GM10847 (cell line): ENCODE data around the gene MLN.

Experiments used
- POLR2A ChIP-seq: IDR thresholded peaks from 2 replicates; pipeline ENCODE4 v1.6.1; 2011; ENCODE audit not compliant: insufficient read length; ENCODE audit errors: extremely low read depth

Gene MLN

DNA sequence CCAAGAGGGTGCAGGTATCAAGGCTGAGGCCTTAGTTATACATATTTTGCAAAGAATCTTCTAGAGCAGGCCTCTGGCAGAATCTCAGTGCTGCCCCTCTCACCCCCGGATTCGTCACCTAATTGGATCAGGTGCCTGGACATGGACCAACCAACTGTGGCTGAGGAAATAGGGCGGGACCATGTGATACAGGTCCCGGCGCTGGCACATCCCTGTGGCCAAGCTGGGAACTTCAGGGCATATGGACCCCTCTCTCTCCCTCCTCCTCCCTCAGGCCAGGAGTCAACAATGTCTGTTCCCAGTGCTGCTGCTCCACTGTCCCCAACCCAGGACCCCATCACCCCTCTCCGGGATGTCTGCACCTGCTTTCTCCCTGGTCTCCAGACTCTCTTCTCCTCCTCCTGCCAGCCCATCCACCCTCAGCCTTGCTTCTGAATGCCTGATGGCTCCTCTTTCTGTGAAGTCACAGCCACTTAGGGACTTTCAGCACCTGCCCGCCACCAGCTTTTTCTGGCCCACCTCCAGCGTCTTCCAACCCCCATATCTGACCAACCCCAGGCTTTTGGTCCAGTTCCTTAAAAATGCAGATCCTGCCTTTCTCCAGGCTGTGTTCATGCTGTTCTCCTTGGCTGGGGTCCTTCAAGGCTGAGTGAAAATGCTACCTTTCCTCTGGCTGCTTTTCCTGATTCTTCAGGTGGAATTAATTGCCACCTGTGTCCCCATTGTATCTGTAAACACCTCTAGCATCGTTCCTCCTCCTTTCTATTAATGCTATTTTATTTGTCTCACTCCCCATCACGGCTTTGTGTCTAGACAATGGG, 19.0 kb upstream of the MLN start:
- TF ChIP-seq POLR2A = no peak

DNA sequence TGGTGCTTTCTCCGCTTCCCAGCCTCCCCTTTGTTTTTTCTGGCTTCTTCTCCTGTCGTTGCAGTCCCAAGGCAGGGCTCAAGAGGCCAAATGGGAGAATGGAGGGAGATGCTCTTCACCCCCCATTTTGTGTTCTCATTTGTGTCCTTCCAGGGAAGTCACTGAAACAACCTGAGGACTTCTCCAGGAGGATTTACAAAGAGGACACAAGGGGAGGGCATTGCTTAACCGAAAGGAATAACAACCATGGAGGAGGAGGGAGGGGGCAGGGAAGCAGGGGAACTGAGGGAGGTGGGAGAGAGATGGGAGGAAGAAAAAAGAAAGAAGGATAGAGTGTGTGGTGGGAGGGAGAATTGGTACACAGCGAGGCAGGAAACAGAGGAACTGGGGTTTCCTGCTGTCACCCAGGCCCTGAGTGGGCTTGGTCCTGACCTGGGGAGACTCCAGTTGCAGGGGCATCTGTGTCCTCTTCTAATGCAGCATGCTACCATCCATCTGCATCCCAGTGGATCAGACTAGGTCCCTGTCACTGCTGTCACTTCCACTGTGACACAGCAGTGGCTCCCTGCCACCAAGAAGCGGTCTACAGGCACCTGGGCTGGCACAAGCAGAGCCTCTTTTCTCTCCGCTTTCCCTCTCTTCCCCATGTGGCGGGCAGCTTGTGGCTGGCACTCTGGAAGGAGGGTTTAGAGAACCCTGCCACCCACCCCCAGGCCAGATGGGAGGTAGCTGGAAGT, 17.1 kb upstream of the MLN start:
- TF ChIP-seq POLR2A = no peak

DNA sequence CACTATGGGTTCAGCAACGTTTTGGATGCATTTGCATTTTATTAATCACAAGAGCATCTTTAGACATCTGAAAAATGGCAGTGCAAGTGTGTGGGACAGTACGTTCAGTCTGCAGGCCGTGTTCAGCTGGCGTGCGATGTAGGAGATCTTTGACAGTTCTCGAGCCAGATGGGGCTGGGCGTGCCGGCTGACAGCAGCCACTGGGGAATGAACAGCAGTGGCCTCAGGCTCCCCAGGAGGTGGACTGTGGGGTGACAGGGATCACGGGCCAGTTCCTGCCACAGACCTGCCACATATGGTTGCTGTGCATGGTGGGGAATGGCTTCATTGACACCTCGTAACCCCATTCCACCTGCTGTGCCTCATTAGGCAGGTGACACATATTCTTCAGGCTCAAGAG, 16.4 kb upstream of the MLN start:
- no peak for TF ChIP-seq POLR2A

DNA sequence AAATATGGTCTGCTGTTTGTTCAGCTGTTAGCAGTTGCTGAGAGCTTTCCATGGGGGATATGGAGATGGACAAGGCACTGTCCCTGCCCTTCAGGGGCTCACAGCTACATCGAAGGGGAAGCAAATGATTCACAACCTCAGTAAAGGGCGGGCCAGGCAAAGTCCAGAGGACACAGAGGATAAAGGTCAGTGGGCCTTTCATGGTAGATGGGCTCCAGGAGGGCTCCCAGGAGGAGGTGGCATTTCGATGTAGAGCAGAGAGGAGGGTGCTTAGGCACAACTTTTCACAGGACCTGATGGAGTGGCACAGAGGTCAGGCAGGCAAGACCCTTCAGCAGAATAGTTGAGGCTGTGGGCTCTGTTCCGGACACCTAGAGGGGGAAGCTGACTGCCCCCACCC, 15.2 kb upstream of the MLN start:
- TF ChIP-seq POLR2A = no peak

DNA sequence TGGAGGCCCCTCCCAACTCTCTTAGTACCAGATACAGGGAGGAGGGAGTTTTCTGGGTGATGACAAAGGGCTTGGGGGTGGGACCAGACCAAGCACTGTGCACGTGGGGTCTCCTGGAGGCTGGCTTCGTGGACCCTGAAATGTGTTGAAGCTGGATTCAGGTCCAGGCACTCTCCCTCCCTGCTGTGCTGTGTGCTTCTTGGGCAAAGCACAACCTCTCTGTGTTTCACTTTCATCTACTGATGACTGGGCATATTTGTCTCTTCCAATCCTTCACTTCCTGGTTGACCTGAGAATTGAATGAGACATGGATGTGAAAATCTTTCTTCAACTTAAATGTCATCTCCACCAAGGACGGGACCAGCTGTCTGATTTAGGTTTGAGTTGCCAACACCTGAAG, 14.5 kb upstream of the MLN start:
- TF ChIP-seq POLR2A = no peak

DNA sequence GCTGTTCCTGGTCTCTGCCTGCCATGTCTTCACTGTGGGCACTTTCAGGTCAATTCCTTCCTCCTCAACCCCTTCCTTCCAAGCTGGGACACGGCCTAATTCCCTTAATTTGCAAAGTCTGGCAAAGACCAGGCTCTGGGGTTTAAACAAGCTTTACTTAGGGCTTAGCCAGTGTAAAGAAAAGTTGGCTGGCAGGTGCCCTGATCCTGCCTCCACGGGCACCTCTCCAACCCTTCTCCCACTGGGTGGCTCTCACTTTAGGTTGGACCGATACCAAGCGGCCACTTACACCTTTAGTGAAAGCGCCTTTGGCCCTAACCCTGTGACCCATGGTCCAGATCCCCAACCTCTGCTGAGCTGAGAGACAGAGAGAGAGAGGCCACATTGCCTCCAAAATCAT, 13.7 kb upstream of the MLN start:
- no peak for TF ChIP-seq POLR2A

DNA sequence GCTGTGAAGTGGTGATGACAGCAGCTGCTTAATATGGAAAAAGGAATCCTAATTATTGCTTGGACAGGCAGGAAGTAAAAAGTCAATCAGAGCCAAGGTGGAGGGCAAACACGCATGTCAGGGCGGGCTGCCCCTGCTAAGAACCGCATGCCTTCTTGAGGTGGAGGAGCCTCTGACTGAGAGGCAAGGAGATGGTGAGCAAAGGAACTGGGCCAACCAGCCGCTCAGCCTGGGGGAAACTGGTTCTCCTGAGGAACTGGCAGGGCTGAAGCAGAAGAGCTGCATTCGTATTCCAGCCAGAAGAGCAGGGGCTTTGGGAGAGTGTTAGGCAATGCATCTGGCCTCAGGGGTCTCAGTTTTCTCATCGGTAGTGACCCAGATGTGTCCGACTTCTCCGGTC, 13.1 kb upstream of the MLN start:
- TF ChIP-seq POLR2A = no peak

DNA sequence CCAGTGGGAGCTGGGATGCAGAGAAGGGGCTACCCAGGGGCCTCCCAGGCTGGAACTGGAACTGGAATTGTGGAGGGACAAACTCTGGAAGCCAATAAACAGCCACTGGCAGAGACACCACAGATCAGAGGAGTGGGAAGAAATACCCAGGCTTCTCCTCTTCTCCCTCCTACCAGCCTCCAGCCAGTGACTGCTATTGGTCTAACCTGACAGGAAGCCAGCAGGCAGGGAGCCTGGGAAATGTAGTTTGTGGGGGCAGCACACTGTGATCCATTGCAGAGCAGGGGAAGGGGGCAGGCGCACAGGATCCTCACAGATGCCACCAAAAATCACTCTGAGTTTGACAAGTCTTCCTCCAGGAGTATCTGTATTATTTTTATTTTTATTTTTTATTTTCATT, 12.1 kb upstream of the MLN start:
- no peak for TF ChIP-seq POLR2A

DNA sequence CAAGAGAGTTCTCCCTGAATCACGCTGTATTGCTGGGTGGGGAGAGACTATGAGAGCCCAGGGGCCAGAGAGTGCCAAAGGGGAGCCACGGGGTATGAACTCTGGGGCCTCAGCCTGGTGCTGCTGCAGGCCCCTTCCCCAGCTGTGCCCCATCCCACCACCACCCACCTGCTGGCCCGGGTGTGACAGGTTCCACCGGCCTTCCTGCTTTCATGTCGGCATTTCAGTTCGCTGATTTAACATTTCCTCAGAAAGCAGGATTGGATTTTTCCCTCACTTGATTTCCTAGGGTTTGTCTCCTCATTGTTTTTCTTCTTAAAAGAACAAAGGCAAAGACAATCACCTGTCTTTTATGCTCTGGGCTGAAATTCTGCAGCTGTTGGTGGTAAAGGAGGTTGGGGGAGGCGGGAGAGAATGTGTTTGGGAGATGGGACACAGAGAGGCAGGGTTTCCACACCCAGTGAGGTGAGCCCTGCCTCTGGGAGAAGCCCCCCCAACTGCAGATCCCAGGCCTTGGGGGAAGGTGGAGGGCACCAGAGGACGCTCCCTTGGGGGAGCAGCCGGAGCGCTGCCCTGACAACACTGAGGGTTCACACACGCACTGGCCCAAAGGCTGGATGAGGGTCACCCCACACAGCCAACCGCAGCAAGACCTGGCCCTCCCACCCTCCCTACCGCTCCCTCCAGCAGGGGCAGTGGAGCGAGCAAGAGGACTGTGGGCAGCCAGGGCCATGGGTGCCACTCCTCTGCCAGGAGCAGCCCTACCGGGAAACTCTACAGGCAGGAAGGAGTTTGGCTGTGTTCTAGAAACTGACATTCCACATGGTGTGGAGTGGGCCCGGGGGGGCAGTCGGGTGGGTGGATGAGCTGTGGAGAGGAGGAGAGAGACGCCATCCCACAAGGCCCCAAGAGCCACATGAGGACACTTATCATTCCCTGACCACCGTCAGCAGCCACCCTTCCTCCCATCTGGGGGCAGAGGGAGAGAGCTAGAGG, 10.5 kb upstream of the MLN start:
- TF ChIP-seq POLR2A = no peak

DNA sequence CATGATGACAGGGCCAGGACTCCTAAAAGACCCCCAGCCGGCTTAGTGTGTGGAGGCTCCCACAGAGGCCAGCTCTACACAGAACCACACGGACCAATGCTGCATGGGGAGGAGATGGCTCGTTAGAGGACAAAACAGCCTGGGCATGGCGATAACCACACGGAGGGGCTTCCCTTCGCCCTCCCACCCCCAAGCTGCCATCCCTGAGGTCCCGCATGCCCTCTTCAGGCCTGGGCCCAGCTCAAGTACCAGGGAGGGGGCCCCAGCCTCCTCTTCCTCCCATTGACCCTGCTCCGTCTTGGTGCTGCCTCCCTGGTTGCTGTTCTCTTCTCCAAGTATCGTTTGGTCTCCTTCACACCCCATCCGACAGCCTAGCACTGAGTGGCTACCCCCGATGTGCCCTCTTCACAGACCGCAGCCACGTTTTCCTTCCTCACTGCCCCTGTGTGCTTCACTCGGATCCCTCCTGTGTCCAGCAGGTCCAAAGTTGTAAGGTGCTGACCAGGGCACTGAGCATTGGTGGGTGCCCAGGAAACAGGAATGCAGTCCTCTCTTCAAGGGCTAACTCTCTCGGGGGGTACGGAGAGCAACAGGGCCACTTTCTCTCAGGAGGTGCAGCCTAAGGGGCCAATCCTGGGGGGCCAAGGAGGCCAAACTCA, 9.6 kb upstream of the MLN start:
- TF ChIP-seq POLR2A = no peak

DNA sequence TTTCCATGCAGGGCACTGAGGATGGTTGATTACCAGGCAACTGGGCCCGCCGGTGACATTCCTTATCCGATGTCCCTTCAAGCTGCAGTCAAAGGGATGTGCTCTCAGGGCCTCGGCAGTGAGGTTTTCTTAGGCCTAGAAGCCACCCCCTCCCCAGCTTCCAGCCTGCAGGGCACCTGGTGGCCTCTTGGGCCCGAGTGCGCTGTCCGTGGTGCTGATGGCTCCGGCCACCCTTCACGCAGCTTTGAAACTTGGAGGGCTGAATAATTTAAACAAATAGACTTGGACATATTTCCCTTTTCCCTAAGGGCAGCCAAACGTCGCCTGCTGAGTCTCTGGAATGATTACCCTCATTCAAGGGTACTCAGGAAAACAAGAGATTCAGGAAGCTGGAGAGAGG, 8.9 kb upstream of the MLN start:
- no peak for TF ChIP-seq POLR2A

DNA sequence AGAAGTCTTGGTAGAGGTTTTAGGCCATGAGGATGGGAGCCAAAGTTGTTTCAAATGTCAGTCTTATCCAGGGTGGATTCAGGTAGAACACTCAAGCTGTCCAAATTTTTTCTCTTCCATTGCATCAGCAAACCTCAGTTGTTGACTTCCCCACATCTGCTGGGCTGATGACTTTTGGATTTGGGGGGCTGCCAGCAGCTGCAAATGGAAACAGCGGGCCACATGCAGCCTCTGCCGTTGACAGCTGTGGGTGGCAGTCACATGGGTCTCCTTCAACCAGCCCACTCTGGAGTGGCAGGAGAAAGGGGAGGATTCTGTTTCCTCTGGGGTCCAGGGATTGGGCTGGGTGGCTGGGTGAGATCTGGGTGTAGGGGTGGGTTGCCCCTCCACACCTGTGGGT, 5.8 kb upstream of the MLN start:
- no peak for TF ChIP-seq POLR2A

DNA sequence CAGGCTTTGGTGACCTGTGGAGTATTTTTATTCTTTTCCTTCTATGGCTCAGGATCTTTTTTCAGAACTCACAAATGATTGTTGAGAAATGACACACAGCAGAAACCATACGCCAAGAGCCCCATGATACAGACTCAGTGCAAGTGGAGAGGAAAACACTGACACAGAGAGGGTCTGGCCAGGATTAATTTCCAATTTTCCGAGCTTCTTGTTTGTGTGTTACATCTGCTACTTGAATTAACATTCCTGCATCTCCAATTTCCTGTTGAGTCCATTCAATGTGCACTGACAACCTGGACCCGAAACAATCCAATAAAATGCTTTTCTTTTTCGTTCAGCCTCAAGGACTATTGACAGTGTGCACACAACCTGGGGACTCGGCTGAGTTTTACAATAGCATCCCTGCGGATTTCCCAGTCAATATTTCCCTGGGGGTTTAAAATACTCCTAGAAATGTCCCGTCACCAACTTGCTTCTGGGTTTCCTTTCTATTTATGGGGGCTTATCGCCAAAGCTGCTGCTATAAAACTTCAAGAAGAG, 4.9 kb upstream of the MLN start:
- no peak for TF ChIP-seq POLR2A

DNA sequence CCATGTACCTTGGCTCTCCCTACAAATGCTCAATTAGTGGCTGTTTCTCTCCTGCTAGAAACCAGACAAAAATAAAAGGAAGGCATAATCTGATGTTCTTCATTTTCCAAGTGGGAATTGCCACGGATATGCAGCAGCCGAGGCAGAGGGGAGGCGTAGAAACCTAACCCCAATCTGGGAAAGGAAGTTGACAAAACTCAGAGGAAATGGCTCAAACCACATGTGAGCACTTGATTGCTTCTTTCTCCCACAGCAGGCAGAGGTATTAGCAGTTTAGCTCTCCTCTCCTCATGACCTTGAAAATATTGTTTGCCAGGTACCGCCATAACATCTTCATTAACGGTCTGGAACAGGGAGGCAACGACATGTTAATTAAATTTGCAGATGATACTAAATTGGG, 3.8 kb upstream of the MLN start:
- TF ChIP-seq POLR2A = no peak

DNA sequence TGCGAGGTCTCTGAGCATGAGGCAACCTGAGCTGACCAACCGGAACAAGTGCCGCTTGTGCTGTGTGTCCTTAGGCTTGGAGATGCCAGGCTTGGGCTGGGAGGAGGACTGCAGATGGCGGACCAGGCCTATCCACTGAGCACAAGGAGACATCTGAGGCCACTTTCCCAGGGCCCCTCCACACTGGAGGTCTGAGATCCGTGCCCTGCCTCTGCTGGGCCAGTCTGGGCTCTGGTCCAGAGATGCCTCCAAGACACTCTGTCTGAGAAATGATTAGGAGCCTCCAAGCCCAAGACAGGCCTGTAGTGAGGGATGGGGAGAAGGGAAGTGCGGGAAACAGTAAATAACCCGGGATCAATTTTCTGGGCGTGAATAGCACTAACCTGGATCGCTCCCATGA, 3.0 kb upstream of the MLN start:
- no peak for TF ChIP-seq POLR2A
